ENCODE data around the gene SYMPK.
"Not testable (repeated sequence)": the region's sequence is repeated elsewhere in the genome, so short reads cannot be mapped to it uniquely, and the experiment has no call there.

SYMPK gene

DNA sequence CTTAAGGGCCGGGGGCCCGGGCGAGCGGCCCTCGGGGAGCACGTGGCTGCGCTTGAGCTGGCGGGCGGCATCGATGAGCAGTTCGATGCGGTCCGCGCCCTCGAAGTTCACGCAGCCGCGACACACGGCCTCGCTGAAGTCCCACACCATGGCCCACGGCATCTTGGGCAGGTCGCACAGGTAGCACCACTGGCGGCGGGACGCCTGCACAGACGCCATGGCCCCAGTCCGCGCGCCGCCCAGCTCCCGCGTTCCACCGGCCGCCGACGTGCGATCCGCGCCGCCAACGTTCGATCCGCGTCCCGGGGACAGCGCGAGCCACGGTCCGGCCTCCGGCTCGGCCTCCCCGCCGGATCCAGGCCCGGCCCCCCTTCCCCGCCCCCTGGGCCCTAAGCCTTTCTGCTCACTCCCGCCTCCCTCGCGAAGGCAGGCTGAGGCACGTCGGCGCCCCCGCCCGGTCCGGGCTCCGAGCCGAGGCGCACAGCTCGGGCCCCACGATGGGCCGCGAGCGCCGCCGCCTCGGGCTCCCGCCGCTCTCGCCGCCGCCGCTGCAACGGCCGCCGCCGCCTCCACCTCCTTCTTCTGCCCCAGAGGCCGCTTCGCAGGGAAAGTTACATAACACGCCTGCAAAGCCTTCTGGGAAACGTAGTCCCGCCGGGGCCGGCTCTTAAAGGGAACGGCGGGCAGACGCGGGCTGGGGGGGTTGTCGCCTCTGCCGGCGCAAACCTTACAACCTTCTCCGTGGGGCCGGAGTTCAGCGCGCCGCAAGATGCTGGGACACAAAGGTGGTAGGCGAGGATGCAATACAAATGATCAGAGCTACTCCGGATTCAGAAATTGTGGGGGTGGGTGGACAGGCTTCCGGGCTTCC is 22.8 kb upstream of the SYMPK start, which contains the start of gene IRF2BP1:
IRF2BP1 (minus strand) TSS at position 586 of the 871 bp plus-strand sequence; CDS start at position 219, 367 bp downstream.
- DNase-seq: peak; percentile 91

DNA sequence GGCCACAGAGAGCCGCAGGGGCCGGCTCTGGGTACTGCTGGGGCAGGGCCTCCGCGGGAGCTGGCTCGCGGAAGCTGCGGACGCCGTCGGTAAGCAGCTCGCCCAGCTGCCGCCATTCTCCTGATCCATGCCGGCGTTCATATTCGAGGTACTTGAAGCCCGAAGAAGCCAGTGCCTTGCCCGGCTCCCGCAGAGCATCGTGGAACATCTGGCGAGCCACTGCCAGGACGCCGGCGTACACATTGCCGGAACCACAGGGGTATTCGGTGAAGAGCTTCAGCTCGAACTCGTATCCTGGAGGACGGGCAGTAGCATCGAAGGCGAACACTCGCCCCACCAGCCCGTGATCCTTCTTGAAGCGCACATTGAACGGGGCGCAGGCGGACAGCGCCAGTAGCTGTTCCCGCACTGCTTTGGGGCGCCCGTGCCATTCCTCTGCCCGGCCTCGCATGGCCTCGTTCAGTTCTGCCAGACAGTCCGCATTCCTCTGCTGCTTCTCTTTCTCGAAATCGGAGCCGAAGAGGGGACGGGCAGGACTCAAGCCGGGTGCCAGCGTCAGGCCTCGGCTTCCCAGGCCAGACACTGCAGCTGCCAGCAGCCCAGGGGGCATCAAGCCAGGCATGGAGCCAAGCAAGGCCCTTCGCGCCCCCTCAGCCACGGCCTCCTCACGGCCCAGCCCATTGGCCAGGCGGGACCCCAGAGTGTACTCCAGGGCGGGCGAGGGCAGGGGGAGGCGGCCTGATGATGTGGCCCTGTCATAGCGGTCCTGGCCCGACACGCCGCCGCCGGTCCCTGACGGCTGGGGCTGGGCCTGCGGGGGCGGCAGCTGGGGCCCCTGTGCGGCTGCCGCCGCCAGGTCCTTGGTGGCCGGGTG is 22.0 kb upstream of the SYMPK start:
- DNase-seq: no peak

DNA sequence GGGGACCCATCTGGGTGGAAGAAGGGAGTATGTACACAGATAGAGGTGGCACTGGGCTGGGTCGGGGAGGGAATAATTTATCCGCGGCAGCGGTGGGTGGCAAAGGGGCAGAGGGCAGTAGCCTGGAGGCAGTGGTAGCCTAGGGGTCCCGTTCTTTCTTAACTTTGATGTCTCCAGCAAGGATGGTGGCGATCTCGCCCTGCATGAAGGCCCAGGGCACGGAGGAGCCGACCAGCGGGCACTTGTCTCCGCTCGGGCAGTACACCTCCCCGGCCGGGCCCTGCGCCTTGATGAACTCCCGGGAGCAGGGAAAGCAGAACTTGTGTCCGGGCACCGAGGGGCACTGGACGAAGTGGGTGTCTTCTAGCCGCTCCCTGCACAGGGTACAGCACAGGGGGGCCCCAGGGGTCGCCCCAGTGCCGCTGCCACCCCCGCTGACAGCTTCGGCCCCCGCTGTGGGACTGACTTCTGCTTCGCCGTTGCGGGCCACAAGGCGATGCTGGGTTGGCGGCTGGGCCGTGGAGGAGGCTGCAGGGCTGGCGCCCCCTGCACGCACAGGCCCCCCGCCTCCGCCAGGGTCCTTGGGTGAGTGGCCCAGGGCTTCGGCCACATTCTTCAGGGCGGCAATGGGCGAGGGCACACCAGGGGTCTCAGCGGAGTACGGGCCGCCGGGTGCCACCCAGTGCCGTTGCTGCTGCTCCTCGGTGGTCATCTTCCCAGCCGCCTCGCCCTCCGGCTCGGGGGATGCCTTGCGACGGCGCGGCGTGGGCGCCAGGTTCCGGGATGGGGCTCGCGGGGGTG is 21.1 kb upstream of the SYMPK start:
- no peak for DNase-seq

DNA sequence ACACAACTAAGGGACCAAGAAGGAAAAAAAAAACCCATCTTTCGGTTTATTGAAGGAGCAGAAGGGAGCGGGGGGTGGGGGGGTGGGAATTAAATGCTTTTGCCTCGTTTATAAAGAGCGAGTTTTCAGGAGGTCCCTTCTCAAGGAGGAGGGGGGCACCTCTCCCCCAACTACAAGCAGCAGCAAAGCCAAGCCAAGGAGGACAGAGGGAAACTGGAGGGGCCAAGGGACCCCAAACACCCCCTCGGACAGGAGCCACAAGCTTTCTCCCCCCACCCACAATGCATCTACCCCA is 20.6 kb upstream of the SYMPK start:
- no peak for DNase-seq

DNA sequence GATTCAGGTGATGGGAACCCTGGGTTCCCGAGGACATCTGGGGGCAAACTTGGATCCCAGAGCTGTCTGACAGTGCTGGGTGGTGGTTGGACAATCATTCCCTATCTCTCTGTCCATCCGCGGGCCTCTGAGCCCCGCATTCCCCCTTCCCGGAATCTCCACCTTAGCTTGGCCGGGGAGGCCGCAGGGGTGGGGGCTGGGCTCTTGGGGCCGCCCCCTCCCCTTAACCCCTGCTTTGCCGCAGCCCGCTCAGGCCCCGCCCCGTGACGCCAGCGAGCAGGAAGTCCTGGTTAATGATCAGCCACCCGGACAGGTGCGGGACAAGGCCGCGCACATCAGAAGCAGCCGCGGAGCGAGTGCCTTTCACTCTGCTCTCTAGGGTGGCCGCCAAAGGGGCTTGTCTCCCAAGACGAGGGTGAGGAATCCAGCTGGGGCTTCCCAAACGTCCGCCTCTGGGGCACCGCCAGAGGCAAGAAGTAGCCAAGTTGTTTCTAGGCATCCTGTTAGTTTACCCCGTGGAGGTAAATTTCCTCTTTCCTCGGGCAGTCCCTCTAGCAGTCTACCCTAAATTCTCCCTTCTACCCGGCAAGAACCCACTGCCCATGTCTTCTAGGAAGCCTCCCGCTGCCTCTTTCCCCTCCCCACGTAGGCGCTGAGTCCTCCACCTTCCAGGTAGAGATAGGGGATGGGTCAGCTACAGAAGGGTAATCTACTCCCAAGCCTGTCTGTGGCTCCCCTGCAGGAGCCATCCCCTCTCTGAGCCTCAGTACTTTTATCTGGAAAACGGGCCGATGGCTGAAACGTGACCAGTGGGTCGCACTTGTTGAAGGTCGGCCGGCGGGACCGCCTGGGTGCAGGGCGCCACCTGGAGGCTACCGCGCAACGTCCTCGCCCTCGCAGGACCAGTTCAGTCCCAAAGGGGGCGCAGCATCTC is 20.0 kb upstream of the SYMPK start:
- peak; percentile 80 for DNase-seq

DNA sequence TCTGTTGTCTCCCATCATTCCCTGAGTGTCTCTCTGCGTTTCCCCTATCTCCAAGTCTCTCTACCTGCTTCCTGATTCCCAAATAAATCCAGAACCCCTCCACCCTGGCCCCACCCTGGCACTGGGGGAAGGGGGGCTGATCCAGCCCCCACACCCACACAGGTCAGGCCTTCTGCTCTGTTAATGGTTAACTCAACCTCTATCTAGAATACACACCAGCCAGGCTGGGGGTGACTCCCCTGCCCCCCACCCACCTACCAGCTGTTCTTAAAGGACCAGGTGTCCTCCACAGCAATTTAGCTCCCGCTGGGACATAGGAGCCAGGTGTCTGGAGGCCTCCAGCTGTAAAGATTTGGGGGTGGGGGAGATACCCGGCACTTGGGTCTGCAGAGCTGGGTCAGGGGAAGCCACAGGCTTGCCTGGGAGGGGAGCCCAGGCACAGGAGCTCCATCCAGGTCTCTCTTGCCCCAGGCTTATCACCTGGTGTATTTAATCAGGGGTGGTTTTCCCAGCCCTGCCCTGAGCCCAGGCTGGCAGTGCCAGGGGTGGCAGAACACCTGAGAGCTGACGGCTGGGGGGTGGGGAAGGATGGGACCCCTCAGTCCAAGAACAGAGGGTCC is 19.1 kb upstream of the SYMPK start:
- no peak for DNase-seq

DNA sequence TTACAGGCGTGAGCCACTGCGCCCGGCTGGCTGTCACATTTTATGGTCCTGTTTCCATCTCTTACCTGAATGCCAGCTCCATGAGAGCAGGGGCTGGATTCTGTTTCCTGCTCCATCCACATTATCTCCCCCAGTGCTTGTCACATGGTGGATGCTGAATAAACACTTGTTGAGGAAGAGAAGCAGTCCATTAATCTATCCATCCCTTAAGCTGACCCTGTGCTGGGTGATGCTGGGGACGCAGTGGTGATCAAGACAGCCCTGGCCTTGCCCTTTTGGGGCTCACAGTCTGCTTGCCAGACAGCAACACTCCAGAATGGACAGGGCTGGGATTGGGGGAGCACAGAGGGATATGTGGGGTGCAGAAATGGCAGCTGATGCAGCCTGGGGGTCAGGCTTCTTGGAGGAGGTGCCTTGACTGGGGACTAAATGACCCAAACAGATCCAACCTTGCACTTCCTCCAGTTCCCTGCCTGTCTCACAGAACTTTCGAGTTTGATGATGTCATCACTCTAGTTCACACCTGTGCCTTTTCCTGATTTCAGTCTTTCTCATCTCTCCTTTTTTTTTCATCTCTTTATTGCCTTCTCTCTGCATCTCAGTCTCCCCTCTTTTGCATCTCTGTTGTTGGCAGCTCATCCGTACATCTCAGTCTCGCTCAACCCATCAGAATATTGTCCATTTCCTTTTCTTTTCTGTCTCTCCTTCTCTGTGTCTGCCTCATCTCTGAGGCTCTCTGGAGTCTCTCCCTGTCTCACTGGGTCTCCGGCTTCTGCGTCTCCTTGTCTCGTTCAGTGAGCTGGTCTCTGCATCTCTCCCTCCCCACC is 18.3 kb upstream of the SYMPK start:
- DNase-seq: no peak

DNA sequence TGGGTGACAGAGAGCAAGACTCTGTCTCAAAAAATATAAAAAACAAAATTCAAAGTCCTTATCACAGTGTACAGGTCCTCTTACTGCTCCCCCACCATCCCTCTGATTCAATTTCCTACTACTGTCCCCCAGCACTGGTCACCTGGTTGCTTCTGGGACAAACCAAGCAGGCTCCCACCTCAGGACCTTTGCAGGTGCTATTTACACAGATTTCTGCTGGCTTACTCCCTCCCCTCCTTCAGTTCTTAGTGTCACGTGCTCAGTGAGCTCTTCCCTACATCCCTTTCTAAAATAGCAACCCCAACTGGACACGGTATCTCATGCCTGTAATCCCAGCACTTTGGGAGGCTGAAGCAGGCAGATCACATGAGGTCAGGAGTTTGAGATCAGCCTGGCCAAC is 17.0 kb upstream of the SYMPK start:
- DNase-seq: no peak

DNA sequence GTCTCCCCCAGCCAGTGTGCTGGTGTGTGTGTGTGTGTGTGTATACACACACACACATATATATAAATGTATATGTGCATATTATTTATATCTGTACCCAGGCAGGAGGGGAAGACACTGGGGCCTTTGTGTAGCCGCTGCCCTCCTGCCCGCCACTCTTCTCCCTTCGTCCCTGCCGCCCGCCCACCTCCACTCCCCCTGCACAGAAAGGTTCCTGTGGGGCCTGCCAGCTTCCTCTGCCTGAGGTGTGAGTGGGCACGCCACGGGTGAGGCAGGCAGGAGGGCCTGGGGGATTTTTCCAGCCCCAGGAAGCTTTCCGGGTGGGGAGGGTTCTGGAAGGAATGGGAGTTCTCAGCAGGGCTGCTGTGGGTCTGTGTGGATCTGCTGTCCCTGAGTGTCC is 16.1 kb upstream of the SYMPK start:
- no peak for DNase-seq

DNA sequence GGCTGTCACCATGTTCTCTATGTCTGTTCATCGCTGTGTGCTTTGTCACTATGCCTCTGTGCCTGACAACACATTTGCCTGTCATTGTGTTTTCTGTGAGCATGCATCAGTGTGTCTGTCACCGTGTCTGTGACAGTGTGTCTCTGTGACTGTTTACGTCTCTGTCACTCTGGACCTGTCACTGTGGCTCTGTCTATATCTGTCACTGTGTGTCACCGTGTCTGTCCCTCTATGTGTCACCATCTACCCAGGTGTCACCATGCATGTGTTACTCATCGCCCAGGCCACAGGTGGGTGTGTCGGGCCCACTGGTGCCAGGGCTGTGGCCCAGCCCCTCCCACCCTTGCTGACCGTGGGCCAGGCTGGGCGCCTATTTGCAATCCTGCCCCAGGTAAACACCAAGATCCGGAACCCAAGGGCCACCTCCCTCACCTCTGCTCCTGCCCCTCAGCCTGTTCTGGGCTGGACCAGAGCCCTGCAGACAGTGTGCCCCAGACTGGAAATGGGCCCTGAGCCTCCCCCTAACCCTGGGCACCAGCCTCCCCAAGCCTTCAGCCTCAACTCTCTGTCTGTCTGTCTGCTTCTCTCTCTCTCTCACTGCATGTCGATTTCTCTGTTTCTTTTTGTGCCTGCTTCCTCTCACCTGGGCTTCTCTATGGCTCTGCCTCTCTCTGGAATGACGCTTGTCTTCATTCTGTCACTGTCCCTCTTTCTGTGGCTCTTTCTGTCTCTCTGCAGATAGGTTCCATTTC is 15.3 kb upstream of the SYMPK start:
- no peak for DNase-seq

DNA sequence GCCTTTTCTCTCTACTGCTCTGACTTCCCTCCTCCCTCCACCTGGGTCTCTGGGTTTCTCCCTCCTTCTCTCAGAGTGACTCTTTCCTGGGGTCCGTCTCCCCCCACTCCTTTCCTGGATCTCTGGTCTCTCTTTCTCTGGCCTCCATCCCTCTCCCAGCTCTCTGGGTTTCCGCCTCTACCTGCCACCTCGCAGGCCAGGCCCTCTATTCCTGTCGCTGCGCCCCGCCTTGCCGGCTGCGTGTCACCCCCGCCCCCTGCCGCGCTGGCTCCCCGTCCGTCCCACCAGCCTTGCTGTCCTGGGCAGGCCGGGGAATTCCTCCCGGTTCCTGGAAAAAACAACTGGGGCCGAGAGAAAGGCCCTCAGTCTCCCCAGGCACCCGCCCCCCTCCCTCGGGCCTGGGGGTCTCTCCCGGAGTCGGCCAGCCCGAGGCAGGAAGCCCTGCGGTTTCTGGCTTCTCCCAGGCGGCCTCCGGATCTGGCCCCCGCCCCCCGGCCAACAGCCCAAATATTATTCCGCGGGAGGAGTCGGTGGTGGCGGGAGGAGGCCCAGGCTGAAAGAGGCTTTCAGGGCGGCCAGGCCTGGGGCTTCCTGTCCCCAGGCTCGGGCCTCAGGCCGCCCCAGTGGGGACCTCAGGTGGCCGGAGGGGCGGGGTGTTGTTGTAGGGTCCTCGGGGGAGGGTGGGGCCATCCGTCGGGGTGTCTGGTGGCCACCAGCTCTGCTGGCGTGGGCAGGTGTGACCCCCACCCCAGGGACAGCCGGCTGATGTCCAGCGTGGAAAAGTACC is 13.7 kb upstream of the SYMPK start:
- no peak for DNase-seq

DNA sequence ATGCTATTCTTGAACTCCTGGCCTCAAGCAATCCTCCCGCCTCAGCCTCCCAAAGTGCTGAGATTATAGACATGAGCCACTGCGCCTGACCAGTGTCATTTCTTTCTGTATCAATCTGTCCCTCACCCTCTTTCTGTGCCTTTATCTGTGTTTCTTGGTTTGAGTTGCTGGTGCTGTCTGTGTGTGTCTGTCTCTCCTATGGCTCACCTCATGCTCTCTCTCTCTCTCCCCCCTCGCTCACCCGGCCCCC is 13.1 kb upstream of the SYMPK start:
- no peak for DNase-seq

DNA sequence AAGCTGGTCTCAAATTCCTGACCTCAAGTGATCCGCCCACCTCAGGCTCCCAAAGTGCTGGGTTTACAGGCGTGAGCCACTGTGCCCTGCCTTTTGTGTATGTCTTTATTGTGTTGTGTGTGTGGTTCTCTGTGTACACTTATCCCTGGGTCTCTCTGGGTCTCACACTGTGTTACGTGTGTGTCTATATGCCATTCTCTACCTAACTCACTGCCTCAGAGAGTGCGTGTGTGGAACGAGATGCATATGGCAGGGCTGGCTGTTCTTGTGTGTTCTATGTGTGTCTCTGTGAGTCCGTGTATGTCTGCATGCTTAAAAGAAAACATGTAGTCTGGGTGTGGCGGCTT is 11.6 kb upstream of the SYMPK start:
- no peak for DNase-seq

DNA sequence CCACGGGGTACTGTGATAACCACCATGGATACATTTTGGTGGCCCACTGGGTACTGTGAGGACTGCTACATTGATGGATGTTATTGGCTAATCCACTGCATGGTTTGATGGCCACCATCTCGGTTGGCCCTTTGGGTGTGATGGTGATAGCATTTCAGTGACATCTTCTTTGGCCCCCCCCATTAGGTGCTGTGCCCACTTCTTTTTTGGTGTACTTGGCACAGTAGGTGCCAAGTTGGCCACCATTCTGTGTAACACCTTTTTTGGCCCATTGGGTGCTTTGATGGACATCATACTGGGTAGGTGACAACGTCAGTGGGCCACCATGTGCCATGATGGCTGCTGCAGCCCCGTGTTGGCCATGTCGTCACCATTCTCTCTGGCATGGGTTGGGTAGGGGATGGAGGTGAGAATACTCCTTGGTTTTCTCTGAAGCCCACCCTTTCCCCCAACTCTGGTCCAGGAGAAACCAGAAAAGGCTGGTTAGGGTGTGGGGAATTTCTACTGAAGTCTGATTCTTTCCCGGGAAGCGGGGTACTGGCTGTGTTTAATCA is 10.3 kb upstream of the SYMPK start:
- DNase-seq: no peak

DNA sequence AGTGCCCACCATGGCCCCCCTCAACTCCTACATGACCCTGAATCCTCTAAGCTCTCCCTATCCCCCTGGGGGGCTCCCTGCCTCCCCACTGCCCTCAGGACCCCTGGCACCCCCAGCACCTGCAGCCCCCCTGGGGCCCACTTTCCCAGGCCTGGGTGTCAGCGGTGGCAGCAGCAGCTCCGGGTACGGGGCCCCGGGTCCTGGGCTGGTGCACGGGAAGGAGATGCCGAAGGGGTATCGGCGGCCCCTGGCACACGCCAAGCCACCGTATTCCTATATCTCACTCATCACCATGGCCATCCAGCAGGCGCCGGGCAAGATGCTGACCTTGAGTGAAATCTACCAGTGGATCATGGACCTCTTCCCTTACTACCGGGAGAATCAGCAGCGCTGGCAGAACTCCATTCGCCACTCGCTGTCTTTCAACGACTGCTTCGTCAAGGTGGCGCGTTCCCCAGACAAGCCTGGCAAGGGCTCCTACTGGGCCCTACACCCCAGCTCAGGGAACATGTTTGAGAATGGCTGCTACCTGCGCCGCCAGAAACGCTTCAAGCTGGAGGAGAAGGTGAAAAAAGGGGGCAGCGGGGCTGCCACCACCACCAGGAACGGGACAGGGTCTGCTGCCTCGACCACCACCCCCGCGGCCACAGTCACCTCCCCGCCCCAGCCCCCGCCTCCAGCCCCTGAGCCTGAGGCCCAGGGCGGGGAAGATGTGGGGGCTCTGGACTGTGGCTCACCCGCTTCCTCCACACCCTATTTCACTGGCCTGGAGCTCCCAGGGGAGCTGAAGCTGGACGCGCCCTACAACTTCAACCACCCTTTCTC is 9.4 kb upstream of the SYMPK start:
- DNase-seq: no peak

DNA sequence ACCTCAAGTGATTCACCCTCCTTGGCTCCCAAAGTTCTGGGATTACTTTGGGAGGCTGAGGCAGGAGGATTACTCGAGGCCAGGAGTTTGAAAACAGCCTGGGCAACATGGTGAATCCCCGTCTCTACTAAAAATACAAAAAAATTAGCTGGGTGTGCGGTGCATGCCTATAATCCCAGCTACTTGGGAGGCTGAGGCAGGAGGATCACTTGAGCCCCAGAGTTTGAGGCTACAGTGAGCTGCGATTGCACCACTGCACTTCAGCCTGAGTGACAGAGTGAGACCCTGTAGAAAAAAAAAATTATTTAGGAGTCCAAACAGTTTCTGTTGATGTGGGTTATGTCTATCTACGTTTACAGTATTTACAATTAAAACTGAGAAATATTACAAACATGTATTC is 7.9 kb upstream of the SYMPK start:
- DNase-seq: no peak

DNA sequence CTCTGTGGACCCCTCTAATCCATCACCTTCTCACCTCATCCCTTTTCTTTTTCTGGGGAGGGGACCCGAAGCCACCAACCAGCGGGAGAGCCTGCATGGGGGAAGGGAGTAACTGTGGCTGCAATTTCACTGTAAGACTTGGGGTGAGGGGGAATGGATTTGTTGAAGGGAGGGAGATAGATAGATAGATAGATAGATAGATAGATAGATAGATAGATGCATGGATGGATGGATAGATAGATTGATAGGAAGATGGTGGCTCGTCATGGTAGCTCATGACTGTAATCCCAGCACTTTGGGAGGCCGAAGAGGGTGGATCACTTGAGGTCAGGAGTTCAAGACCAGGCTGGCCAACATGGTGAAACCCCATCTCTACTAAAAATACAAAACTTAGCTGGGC is 4.3 kb upstream of the SYMPK start:
- not testable (repeated sequence) for DNase-seq

All from CD4-positive, alpha-beta T cell treated with Interleukin-15 for 1 hour (primary cell).